IMR-90 (cell line): ENCODE data around the gene CD300LG. TPM values are rescaled to one million over a fixed set of nuclear protein-coding genes. Genes with fewer than 3 reads are reported as not detected.

Source experiments
- ATAC-seq: fragments of 200-7000 bp; cut with Tn5 transposase; 2 replicates; pipeline ENCODE4 v1.9.1; 2020; ENCODE audit warnings: low read depth, mild to moderate bottlenecking, moderate library complexity
- BruUV-seq: library from RNA; stranded (reverse); fragments of 400-500 nt; replicated peaks from 2 replicates; lab custom pipeline; 2021; lab: Mats Ljungman, UMichigan
- CTCF ChIA-PET: fragments of 300-600 bp; formaldehyde crosslinking; extraction: SDS; loops from one replicate; lab custom pipeline; 2021; ENCODE audit warnings: antibody characterized with exemption; lab: Yijun Ruan, JAX
- POLR2A ChIA-PET: fragments of 300-600 bp; sonication (Branson Sonifier 250); formaldehyde crosslinking; loops from one replicate; lab custom pipeline; 2022; ENCODE audit warnings: antibody characterized with exemption; ENCODE audit not compliant: unreplicated experiment; lab: Charles Lee
- DNase-seq: peaks from one replicate; pipeline ENCODE4 v3.0.0; 2013
- H2AFZ ChIP-seq: replicated peaks from 2 replicates; pipeline ENCODE3; 2013; ENCODE audit warnings: low read length, mild to moderate bottlenecking; ENCODE audit not compliant: poor library complexity
- H2AK5ac ChIP-seq: 2 replicates; pipeline ENCODE4 v1.6.1; 2013; ENCODE audit warnings: low read depth, low read length, inconsistent platforms
- H2AK9ac ChIP-seq: replicated peaks from 2 replicates; pipeline ENCODE3; 2013; ENCODE audit warnings: mild to moderate bottlenecking, low read depth, low read length, moderate library complexity; ENCODE audit not compliant: poor library complexity
- H2BK120ac ChIP-seq: 2 replicates; pipeline ENCODE4 v1.6.1; 2013; ENCODE audit warnings: low read depth, low read length, inconsistent platforms
- H2BK15ac ChIP-seq: 3 replicates; pipeline ENCODE4 v1.6.1; 2013; ENCODE audit warnings: low read depth, low read length, inconsistent platforms
- H2BK20ac ChIP-seq: 2 replicates; pipeline ENCODE4 v1.6.1; 2013; ENCODE audit warnings: low read depth, mild to moderate bottlenecking, inconsistent platforms, low read length, moderate library complexity
- H2BK5ac ChIP-seq: 2 replicates; pipeline ENCODE4 v1.6.1; 2013; ENCODE audit warnings: mild to moderate bottlenecking, low read depth, low read length, inconsistent platforms; ENCODE audit not compliant: poor library complexity, severe bottlenecking
- H3K14ac ChIP-seq: replicated peaks from 2 replicates; pipeline ENCODE4 v1.6.1; 2013; ENCODE audit warnings: low read depth, low read length, inconsistent platforms
- H3K18ac ChIP-seq: 2 replicates; pipeline ENCODE4 v1.6.1; 2013; ENCODE audit warnings: low read depth, low read length, control low read depth
- H3K23ac ChIP-seq: 2 replicates; pipeline ENCODE4 v1.6.1; 2013; ENCODE audit warnings: low read depth, low read length, inconsistent platforms
- H3K27ac ChIP-seq: 2 replicates; pipeline ENCODE4 v1.5.1; 2013; ENCODE audit warnings: mild to moderate bottlenecking, control low read depth, low read length; ENCODE audit not compliant: insufficient read depth
- H3K27me3 ChIP-seq: 2 replicates; pipeline ENCODE4 v1.6.1; 2013; ENCODE audit warnings: low read length; ENCODE audit not compliant: control insufficient read depth, insufficient read depth
- H3K36me3 ChIP-seq: 2 replicates; pipeline ENCODE4 v1.6.1; 2013; ENCODE audit warnings: low read length, mixed read lengths; ENCODE audit not compliant: control insufficient read depth, insufficient read depth
- H3K4ac ChIP-seq: 2 replicates; pipeline ENCODE4 v1.6.1; 2013; ENCODE audit warnings: low read depth, low read length, inconsistent platforms
- H3K4me1 ChIP-seq: 2 replicates; pipeline ENCODE4 v1.6.1; 2013; ENCODE audit warnings: low read length, mixed read lengths; ENCODE audit not compliant: control insufficient read depth, insufficient read depth
- H3K4me2 ChIP-seq: 2 replicates; pipeline ENCODE4 v1.6.1; 2013; ENCODE audit warnings: low read depth, mild to moderate bottlenecking, control low read depth, low read length, moderate library complexity
- H3K4me3 ChIP-seq: 2 replicates; pipeline ENCODE4 v1.5.1; 2013; ENCODE audit warnings: low read depth, mild to moderate bottlenecking, control low read depth, low read length, moderate library complexity; ENCODE audit not compliant: insufficient read depth
- H3K56ac ChIP-seq: 2 replicates; pipeline ENCODE4 v1.6.1; 2013; ENCODE audit warnings: low read length, inconsistent platforms; ENCODE audit not compliant: insufficient read depth; ENCODE audit errors: extremely low read depth
- H3K79me1 ChIP-seq, 2 experiments: 2 replicates each; pipeline ENCODE4 v1.6.1; 2013; ENCODE audit warnings: low read length in 2 of 2, inconsistent platforms in 1 of 2, low read depth in 1 of 2
- H3K9ac ChIP-seq: 2 replicates; pipeline ENCODE4 v1.6.1; 2013; ENCODE audit warnings: low read depth, low read length, control low read depth
- H3K9me1 ChIP-seq: 2 replicates; pipeline ENCODE4 v1.6.1; 2013; ENCODE audit warnings: low read length, inconsistent platforms; ENCODE audit not compliant: insufficient read depth
- H3K9me3 ChIP-seq: 2 replicates; pipeline ENCODE4 v1.6.1; 2013; ENCODE audit warnings: low read length; ENCODE audit not compliant: control insufficient read depth, insufficient read depth
- H4K20me1 ChIP-seq: 2 replicates; pipeline ENCODE4 v1.6.1; 2013; ENCODE audit warnings: low read length, inconsistent platforms; ENCODE audit not compliant: insufficient read depth
- H4K5ac ChIP-seq: 2 replicates; pipeline ENCODE4 v1.6.1; 2013; ENCODE audit warnings: mild to moderate bottlenecking, low read depth, low read length, control low read depth
- H4K8ac ChIP-seq, 2 experiments: 2 replicates each; pipeline ENCODE4 v1.6.1; 2013; ENCODE audit warnings: low read depth in 2 of 2, low read length in 2 of 2, control low read depth in 1 of 2, inconsistent platforms in 1 of 2
- H4K91ac ChIP-seq: 2 replicates; pipeline ENCODE4 v1.6.1; 2013; ENCODE audit warnings: low read depth, low read length, inconsistent platforms; ENCODE audit not compliant: insufficient read depth
- CEBPB ChIP-seq: IDR thresholded peaks from 2 replicates; pipeline ENCODE4 v1.6.1; 2012; ENCODE audit warnings: low read depth, low read length, improper control_type of control experiment
- CHD1 ChIP-seq: IDR thresholded peaks from 2 replicates; pipeline ENCODE4 v1.6.1; 2012; ENCODE audit warnings: low read depth, low read length, improper control_type of control experiment
- CTCF ChIP-seq: conservative IDR thresholded peaks from 2 replicates; pipeline ENCODE4 v1.5.1; 2012; ENCODE audit warnings: mild to moderate bottlenecking, low read depth, low read length, improper control_type of control experiment
- ELK1 ChIP-seq: fragments of 150-350 bp; IDR thresholded peaks from 2 replicates; pipeline ENCODE4 v1.6.1; 2016; ENCODE audit warnings: low read depth, mild to moderate bottlenecking, low read length, moderate library complexity, borderline replicate concordance
- FOS ChIP-seq: fragments of 150-350 bp; IDR thresholded peaks from 2 replicates; pipeline ENCODE4 v1.6.1; 2016; ENCODE audit warnings: low read depth, low read length
- MAFK ChIP-seq: IDR thresholded peaks from 2 replicates; pipeline ENCODE4 v1.6.1; 2012; ENCODE audit warnings: low read depth, low read length, improper control_type of control experiment
- MAZ ChIP-seq: IDR thresholded peaks from 2 replicates; pipeline ENCODE4 v1.6.1; 2012; ENCODE audit warnings: low read depth, mild to moderate bottlenecking, low read length, improper control_type of control experiment, moderate library complexity, borderline replicate concordance
- MXI1 ChIP-seq: IDR thresholded peaks from 2 replicates; pipeline ENCODE4 v1.6.1; 2012; ENCODE audit warnings: low read depth, mild to moderate bottlenecking, low read length, moderate library complexity, borderline replicate concordance
- NFE2L2 ChIP-seq: fragments of 150-350 bp; IDR thresholded peaks from 2 replicates; pipeline ENCODE4 v1.6.1; 2016; ENCODE audit warnings: low read depth, mild to moderate bottlenecking, low read length
- POLR2A ChIP-seq: IDR thresholded peaks from 2 replicates; pipeline ENCODE4 v1.6.1; 2012; ENCODE audit warnings: mild to moderate bottlenecking, low read depth, low read length
- RAD21 ChIP-seq: IDR thresholded peaks from 2 replicates; pipeline ENCODE4 v1.6.1; 2012; ENCODE audit warnings: low read length, improper control_type of control experiment
- RCOR1 ChIP-seq: IDR thresholded peaks from 2 replicates; pipeline ENCODE4 v1.6.1; 2012; ENCODE audit warnings: mild to moderate bottlenecking, low read length, improper control_type of control experiment; ENCODE audit not compliant: insufficient replicate concordance
- RFX5 ChIP-seq: IDR thresholded peaks from 2 replicates; pipeline ENCODE4 v1.8.0; 2012; ENCODE audit warnings: low read depth, mild to moderate bottlenecking, low read length, moderate library complexity
- WGBS, 2 experiments: methylation state at CpG; one replicate each; pipeline versions ENCODE4 v1.1.5 to v1.1.7; 2013; ENCODE audit warnings: missing lambda C conversion rate in 2 of 2; ENCODE audit not compliant: insufficient read length in 1 of 2; ENCODE audit errors: extremely low coverage in 2 of 2; 5-methylcytosine and 5-hydroxymethylcytosine counted together
- dilution Hi-C: fragments of 300-500 bp; cut with HindIII; formaldehyde crosslinking; loops from one replicate; pipeline ENCODE4 v1.14.3; 2018; ENCODE audit warnings: low sequenced_read_pairs; ENCODE audit not compliant: unreplicated experiment
- in situ Hi-C: fragments of 300-500 bp; cut with MboI; formaldehyde crosslinking; loops from 3 replicates; pipeline ENCODE4 v1.14.3; 2019; ENCODE audit warnings: low sequenced_read_pairs, inconsistent platforms, mixed read lengths
- intact Hi-C: fragments of 100-400 bp; cut with micrococcal nuclease; formaldehyde crosslinking; loops from 2 replicates; pipeline ENCODE4 v1.10.0; 2022
- polyA plus RNA-seq, 3 experiments: library from polyadenylated mRNA; depleted of rRNA; stranded (reverse); fragments of >200 nt; gene quantifications; 2 replicates each; pipeline ENCODE4 v1.2.3, GENCODE V29; 2012; ENCODE audit warnings: low replicate concordance in 1 of 3
- total RNA-seq: library from RNA; depleted of rRNA; stranded (reverse); fragments of >200 nt; gene quantifications from 2 replicates; pipeline ENCODE4 v1.2.3, GENCODE V29; 2012
- TF ChIP-seq, protein P1 (sequence below): fragments of 150-350 bp; IDR thresholded peaks from 2 replicates; pipeline ENCODE4 v1.6.1; 2017; ENCODE audit warnings: mild to moderate bottlenecking, antibody characterized with exemption, low read length, low read depth

Gene CD300LG
- total and polyA plus RNA-seq, 2 of the 4 experiments (the other 2 are of a cell fraction) = not detected

DNA sequence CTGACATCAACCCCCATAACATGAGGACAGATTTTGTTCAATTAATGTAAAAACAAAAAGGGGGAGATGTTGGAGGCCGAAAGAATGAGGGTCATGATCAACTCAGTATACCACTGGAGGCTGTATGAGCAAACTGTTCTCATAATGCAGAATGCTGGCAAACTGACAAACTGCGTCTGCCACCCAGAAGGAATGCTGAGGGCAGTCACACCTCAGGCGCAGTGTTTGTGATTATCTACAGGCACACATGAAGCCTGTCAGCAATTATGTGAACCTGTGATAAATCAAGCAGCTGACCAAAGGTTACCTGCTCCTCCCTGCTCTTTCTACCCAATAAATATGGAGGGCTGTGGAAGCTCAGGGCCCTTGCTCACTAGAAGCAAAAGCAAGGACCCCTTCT is 27.3 kb downstream of the CD300LG start:
- no peak overlapping the region for H3K4ac ChIP-seq
- H3K36me3 ChIP-seq = no peaks in the 10 kb centered on the region
- H3K18ac ChIP-seq = no peak overlapping the region
- H3K9me1 ChIP-seq = no peaks in the 10 kb centered on the region
- no peak overlapping the region for H3K56ac ChIP-seq
- no peak for DNase-seq
- no peak overlapping the region for H2BK15ac ChIP-seq
- ChIA-PET CTCF (no interaction called here), POLR2A (no interaction called here)
- intact Hi-C loops = no loop called here
- H2AK9ac ChIP-seq = no peak overlapping the region
- BruUV-seq = no TSS peak
- H3K4me2 ChIP-seq = no peak overlapping the region
- no peaks in the 10 kb centered on the region for H3K9me3 ChIP-seq
- H2AK5ac ChIP-seq = no peak overlapping the region
- no peaks in the 10 kb centered on the region for H4K20me1 ChIP-seq
- H3K23ac ChIP-seq = no peak overlapping the region
- H3K4me3 ChIP-seq = no peak overlapping the region
- 55% methylated on average over 2 of the region's 3 CpGs; no CpG with 5 or more reads in 1 of the 2 experiments for WGBS, 2 experiments
- H3K27ac ChIP-seq = no peak overlapping the region
- peaks cover 34% of the 10 kb centered on the region for H3K27me3 ChIP-seq
- no peak overlapping the region for H2BK20ac ChIP-seq
- TF ChIP-seq MXI1 (no peak), MAFK (no peak), CTCF (no peak), NFE2L2 (no peak), RCOR1 (no peak), POLR2A (no peak), RFX5 (no peak), MAZ (no peak), FOS (no peak), CEBPB (no peak), ELK1 (no peak), RAD21 (no peak), CHD1 (no peak)
- TF ChIP-seq, protein P1, sequence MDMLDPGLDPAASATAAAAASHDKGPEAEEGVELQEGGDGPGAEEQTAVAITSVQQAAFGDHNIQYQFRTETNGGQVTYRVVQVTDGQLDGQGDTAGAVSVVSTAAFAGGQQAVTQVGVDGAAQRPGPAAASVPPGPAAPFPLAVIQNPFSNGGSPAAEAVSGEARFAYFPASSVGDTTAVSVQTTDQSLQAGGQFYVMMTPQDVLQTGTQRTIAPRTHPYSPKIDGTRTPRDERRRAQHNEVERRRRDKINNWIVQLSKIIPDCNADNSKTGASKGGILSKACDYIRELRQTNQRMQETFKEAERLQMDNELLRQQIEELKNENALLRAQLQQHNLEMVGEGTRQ = no peak
- H2BK5ac ChIP-seq = no peak overlapping the region
- no peak overlapping the region for H3K9ac ChIP-seq
- H3K4me1 ChIP-seq = peaks cover 2% of the 10 kb centered on the region; the same call in 1 of the 2 replicates
- no peak overlapping the region for H4K91ac ChIP-seq
- dilution Hi-C loops = no loop called here
- no peak overlapping the region for H2AFZ ChIP-seq
- no peaks in the 10 kb centered on the region for H3K79me1 ChIP-seq
- no peak overlapping the region for H3K14ac ChIP-seq
- in situ Hi-C loops = no loop called here
- no peak for ATAC-seq
- no peak overlapping the region for H2BK120ac ChIP-seq
- H4K5ac ChIP-seq = no peak overlapping the region
- no peak overlapping the region for H4K8ac ChIP-seq
